Fibroblast of upper back skin (primary cell): ENCODE data around the gene TGFB2.
"Not testable (repeated sequence)": the region's sequence is repeated elsewhere in the genome, so short reads cannot be mapped to it uniquely, and the experiment has no call there.

Experiments used
- DNase-seq: peaks from one replicate; pipeline ENCODE4 v3.0.0-alpha.2; 2013

TGFB2 gene

GRCh38 chr1:218344814-218345672 is at the start of gene TGFB2:
TSS of gene TGFB2 (plus strand) at chr1:218345336. CDS start at chr1:218346702, 1,366 bp downstream.
- peak; percentile 78 for DNase-seq

GRCh38 chr1:218296162-218296561 is 49.0 kb upstream of the TGFB2 start:
- no peak for DNase-seq

GRCh38 chr1:218297461-218297860 is 47.7 kb upstream of the TGFB2 start:
- no peak for DNase-seq

GRCh38 chr1:218297867-218298266 is 47.3 kb upstream of the TGFB2 start:
- peak; percentile 40 for DNase-seq

- no peak for DNase-seq
Observed at GRCh38 chr1:218298398-218298797, 46.7 kb upstream of the TGFB2 start.

- peak; percentile 68 for DNase-seq
Observed at GRCh38 chr1:218299416-218299815, 45.7 kb upstream of the TGFB2 start.

- DNase-seq = no peak
Observed at GRCh38 chr1:218301217-218301616, 43.9 kb upstream of the TGFB2 start.

- no peak for DNase-seq
Observed at GRCh38 chr1:218302155-218302554, 43.0 kb upstream of the TGFB2 start.

GRCh38 chr1:218303176-218303879 is 41.8 kb upstream of the TGFB2 start:
- DNase-seq = no peak

- peak; percentile 70 for DNase-seq
Observed at GRCh38 chr1:218304281-218305039, 40.7 kb upstream of the TGFB2 start.

- no peak for DNase-seq
Observed at GRCh38 chr1:218305472-218306064, 39.6 kb upstream of the TGFB2 start.

- DNase-seq = peak; percentile 18
Observed at GRCh38 chr1:218312509-218312908, 32.6 kb upstream of the TGFB2 start.

- DNase-seq = no peak
Observed at GRCh38 chr1:218314316-218314715, 30.8 kb upstream of the TGFB2 start.

- no peak for DNase-seq
Observed at GRCh38 chr1:218315638-218316037, 29.5 kb upstream of the TGFB2 start.

GRCh38 chr1:218317061-218317460 is 28.1 kb upstream of the TGFB2 start:
- DNase-seq = no peak

GRCh38 chr1:218320182-218320581 is 25.0 kb upstream of the TGFB2 start:
- not testable (repeated sequence) for DNase-seq

- DNase-seq = no peak
Observed at GRCh38 chr1:218322762-218323161, 22.4 kb upstream of the TGFB2 start.

- no peak for DNase-seq
Observed at GRCh38 chr1:218323568-218324225, 21.4 kb upstream of the TGFB2 start.

- no peak for DNase-seq
Observed at GRCh38 chr1:218324226-218324580, 20.9 kb upstream of the TGFB2 start.

- no peak for DNase-seq
Observed at GRCh38 chr1:218328769-218329168, 16.4 kb upstream of the TGFB2 start.

- peak; percentile 50 for DNase-seq
Observed at GRCh38 chr1:218330043-218330623, 15.0 kb upstream of the TGFB2 start.

GRCh38 chr1:218332416-218332815 is 12.7 kb upstream of the TGFB2 start:
- no peak for DNase-seq
